Measurements from ENCODE around the gene BCL11B.

- TF ChIP-seq, protein P1, sequence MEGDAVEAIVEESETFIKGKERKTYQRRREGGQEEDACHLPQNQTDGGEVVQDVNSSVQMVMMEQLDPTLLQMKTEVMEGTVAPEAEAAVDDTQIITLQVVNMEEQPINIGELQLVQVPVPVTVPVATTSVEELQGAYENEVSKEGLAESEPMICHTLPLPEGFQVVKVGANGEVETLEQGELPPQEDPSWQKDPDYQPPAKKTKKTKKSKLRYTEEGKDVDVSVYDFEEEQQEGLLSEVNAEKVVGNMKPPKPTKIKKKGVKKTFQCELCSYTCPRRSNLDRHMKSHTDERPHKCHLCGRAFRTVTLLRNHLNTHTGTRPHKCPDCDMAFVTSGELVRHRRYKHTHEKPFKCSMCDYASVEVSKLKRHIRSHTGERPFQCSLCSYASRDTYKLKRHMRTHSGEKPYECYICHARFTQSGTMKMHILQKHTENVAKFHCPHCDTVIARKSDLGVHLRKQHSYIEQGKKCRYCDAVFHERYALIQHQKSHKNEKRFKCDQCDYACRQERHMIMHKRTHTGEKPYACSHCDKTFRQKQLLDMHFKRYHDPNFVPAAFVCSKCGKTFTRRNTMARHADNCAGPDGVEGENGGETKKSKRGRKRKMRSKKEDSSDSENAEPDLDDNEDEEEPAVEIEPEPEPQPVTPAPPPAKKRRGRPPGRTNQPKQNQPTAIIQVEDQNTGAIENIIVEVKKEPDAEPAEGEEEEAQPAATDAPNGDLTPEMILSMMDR (IDR thresholded peaks at IDR 0.05), result no peak
- TF ChIP-seq POLR2A (IDR thresholded peaks at IDR 0.05), result no peak
- TF ChIP-seq EP300 (IDR thresholded peaks at IDR 0.05), result no peak
Measured at GRCh38 chr14:99148131-99148530, 123.9 kb downstream of the BCL11B start.

Data from tibial nerve (tissue), 4 donors.